Erythroblast (primary cell): ENCODE data around the gene MGAT5.

ENCODE experiments used
- GATA1 ChIP-seq: IDR thresholded peaks from 2 replicates; pipeline ENCODE4 v1.6.1; 2011; ENCODE audit warnings: low read depth, mild to moderate bottlenecking, control low read depth, low read length, moderate library complexity
- POLR2A ChIP-seq: IDR thresholded peaks from 2 replicates; pipeline ENCODE4 v1.6.1; 2011; ENCODE audit warnings: mild to moderate bottlenecking, low read length

DNA sequence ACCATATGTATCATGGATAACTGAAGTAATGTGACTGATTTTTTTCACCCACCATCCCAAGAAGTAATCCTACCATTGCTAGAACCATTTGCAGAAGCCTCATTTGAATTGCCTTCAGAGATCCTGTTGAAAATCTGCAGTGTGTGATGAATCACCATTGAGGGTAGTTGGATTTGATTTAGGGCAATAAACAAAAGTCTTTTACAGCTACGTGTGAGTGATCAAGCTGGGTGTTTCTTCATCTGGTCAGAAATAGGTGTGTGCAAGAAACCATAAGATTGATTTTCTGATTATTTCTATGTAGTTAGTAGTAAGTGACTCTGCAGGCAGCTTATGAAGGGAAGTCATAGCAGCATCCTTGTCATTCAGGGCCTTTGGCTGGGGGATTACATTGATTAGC is 159.6 kb downstream of the MGAT5 start:
- TF ChIP-seq POLR2A = no peak
- TF ChIP-seq GATA1 = no peak
